Transverse colon (tissue), 4 donors: ENCODE results near the gene PIM1.

Experiments
- CTCF ChIP-seq, 5 experiments: fragments of 200-600 bp in 3 of 5; fragments of 450-650 bp in 2 of 5; sonication (generic) in 3 of 5; IDR thresholded peaks; 1 replicate in 2 of 5; 2 replicates in 3 of 5; pipeline ENCODE4 v1.5.1; 2016 to 2017; ENCODE audit warnings: antibody characterized with exemption in 5 of 5, inconsistent platforms in 3 of 5, mild to moderate bottlenecking in 2 of 5, moderate library complexity in 1 of 5
- POLR2A ChIP-seq: fragments of 450-650 bp; IDR thresholded peaks from one replicate; pipeline ENCODE4 v1.6.1; 2016; ENCODE audit warnings: antibody characterized with exemption, mild to moderate bottlenecking, moderate library complexity
- POLR2AphosphoS5 ChIP-seq, 3 donors: sonication (generic); formaldehyde crosslinking; IDR thresholded peaks; one replicate each; pipeline ENCODE4 v1.6.1; 2016; ENCODE audit warnings: antibody characterized with exemption in 3 of 3

- TF ChIP-seq CTCF (IDR thresholded peaks at IDR 0.05) (no peak), POLR2AphosphoS5 (IDR thresholded peaks at IDR 0.05) (no peak), POLR2A (no peak)
Observed at GRCh38 chr6:37131960-37132253, 38.0 kb upstream of the PIM1 start.
